ENCODE results near the gene PPP1R2.

The PPP1R2 gene

GRCh38 chr3:195583831-195584542 lies 40.9 kb upstream of the PPP1R2 start, which contains the start of gene APOD:
Gene APOD (minus strand): TSS chr3:195583940. CDS start chr3:195579461, 4,479 bp downstream.
- no peak for TF ChIP-seq EGR1 (IDR thresholded peaks at IDR 0.05)
- no peak for TF ChIP-seq YY1 (IDR thresholded peaks at IDR 0.05; ENCODE audit: low read depth)
- TF ChIP-seq EP300 (IDR thresholded peaks at IDR 0.05; ENCODE audit: borderline replicate concordance) = no peak
- TF ChIP-seq FOXM1 (IDR thresholded peaks at IDR 0.05; ENCODE audit: borderline replicate concordance, low read depth) = no peak
- TF ChIP-seq TEAD4 (IDR thresholded peaks at IDR 0.05) = no peak
- no peak for TF ChIP-seq CEBPB (IDR thresholded peaks at IDR 0.05)
- TF ChIP-seq NFIC (IDR thresholded peaks at IDR 0.05) = no peak

GRCh38 chr3:195582947-195583346 lies 39.8 kb upstream of the PPP1R2 start:
- TF ChIP-seq MAX (IDR thresholded peaks at IDR 0.05) = no peak
- no peak for TF ChIP-seq CEBPB (IDR thresholded peaks at IDR 0.05)
- TF ChIP-seq RAD21 (IDR thresholded peaks at IDR 0.05; ENCODE audit: low read depth) = no peak
- TF ChIP-seq NFIC (IDR thresholded peaks at IDR 0.05) = no peak
- TF ChIP-seq FOXM1 (IDR thresholded peaks at IDR 0.05; ENCODE audit: borderline replicate concordance, low read depth) = no peak
- no peak for TF ChIP-seq EGR1 (IDR thresholded peaks at IDR 0.05)
- TF ChIP-seq REST (IDR thresholded peaks at IDR 0.05; ENCODE audit: low read depth) = no peak
- TF ChIP-seq EP300 (IDR thresholded peaks at IDR 0.05; ENCODE audit: borderline replicate concordance) = no peak
- no peak for TF ChIP-seq TCF12 (IDR thresholded peaks at IDR 0.05; ENCODE audit: low read depth)
- TF ChIP-seq TAF1 (IDR thresholded peaks at IDR 0.05; ENCODE audit: low read depth) = no peak
- TF ChIP-seq USF1 (IDR thresholded peaks at IDR 0.05) = no peak
- no peak for TF ChIP-seq YY1 (IDR thresholded peaks at IDR 0.05; ENCODE audit: low read depth)

- TF ChIP-seq REST (IDR thresholded peaks at IDR 0.05; ENCODE audit: low read depth) (no peak), CEBPB (IDR thresholded peaks at IDR 0.05) (no peak), FOXM1 (IDR thresholded peaks at IDR 0.05; ENCODE audit: borderline replicate concordance, low read depth) (no peak), MAX (IDR thresholded peaks at IDR 0.05) (no peak), TCF12 (IDR thresholded peaks at IDR 0.05; ENCODE audit: low read depth) (no peak), NFIC (IDR thresholded peaks at IDR 0.05) (no peak), YY1 (IDR thresholded peaks at IDR 0.05; ENCODE audit: low read depth) (no peak), ZBTB7A (IDR thresholded peaks at IDR 0.05; ENCODE audit: low read depth) (no peak), TAF1 (IDR thresholded peaks at IDR 0.05; ENCODE audit: low read depth) (no peak), USF1 (IDR thresholded peaks at IDR 0.05) (no peak), CREB1 (IDR thresholded peaks at IDR 0.05; ENCODE audit: low read depth) (no peak), EGR1 (IDR thresholded peaks at IDR 0.05) (no peak), EP300 (IDR thresholded peaks at IDR 0.05; ENCODE audit: borderline replicate concordance) (no peak), RAD21 (IDR thresholded peaks at IDR 0.05; ENCODE audit: low read depth) (no peak), TEAD4 (IDR thresholded peaks at IDR 0.05) (no peak)
These were observed 37.8 kb upstream of the PPP1R2 start for GRCh38 chr3:195580744-195581443.

- TF ChIP-seq TEAD4 (IDR thresholded peaks at IDR 0.05) = no peak
- no peak for TF ChIP-seq CEBPB (IDR thresholded peaks at IDR 0.05)
- TF ChIP-seq ZBTB7A (IDR thresholded peaks at IDR 0.05; ENCODE audit: low read depth) = no peak
- no peak for TF ChIP-seq USF1 (IDR thresholded peaks at IDR 0.05)
- TF ChIP-seq CREB1 (IDR thresholded peaks at IDR 0.05; ENCODE audit: low read depth) = no peak
- no peak for TF ChIP-seq REST (IDR thresholded peaks at IDR 0.05; ENCODE audit: low read depth)
- TF ChIP-seq NFIC (IDR thresholded peaks at IDR 0.05) = no peak
- no peak for TF ChIP-seq EGR1 (IDR thresholded peaks at IDR 0.05)
- TF ChIP-seq MAX (IDR thresholded peaks at IDR 0.05) = no peak
- TF ChIP-seq YY1 (IDR thresholded peaks at IDR 0.05; ENCODE audit: low read depth) = no peak
- no peak for TF ChIP-seq FOXM1 (IDR thresholded peaks at IDR 0.05; ENCODE audit: borderline replicate concordance, low read depth)
- no peak for TF ChIP-seq EP300 (IDR thresholded peaks at IDR 0.05; ENCODE audit: borderline replicate concordance)
- TF ChIP-seq TCF12 (IDR thresholded peaks at IDR 0.05; ENCODE audit: low read depth) = no peak
- TF ChIP-seq TAF1 (IDR thresholded peaks at IDR 0.05; ENCODE audit: low read depth) = no peak
- no peak for TF ChIP-seq RAD21 (IDR thresholded peaks at IDR 0.05; ENCODE audit: low read depth)
These were observed 36.2 kb upstream of the PPP1R2 start for GRCh38 chr3:195579281-195579680.
